HPDE6-E6E7 (cell line): ENCODE results near the gene MARF1.
"Not testable (repeated sequence)": the region's sequence is repeated elsewhere in the genome, so short reads cannot be mapped to it uniquely, and the experiment has no call there.

Source experiments
- DNase-seq: peaks from one replicate; pipeline ENCODE4 v3.0.0; 2011; ENCODE audit warnings: missing footprints; ENCODE audit errors: extremely low spot score

MARF1 gene

GRCh38 chr16:15654591-15654990 lies 11.6 kb upstream of the MARF1 start:
- DNase-seq = no peak

GRCh38 chr16:15653227-15653626 lies 10.3 kb upstream of the MARF1 start:
- no peak for DNase-seq

DNA sequence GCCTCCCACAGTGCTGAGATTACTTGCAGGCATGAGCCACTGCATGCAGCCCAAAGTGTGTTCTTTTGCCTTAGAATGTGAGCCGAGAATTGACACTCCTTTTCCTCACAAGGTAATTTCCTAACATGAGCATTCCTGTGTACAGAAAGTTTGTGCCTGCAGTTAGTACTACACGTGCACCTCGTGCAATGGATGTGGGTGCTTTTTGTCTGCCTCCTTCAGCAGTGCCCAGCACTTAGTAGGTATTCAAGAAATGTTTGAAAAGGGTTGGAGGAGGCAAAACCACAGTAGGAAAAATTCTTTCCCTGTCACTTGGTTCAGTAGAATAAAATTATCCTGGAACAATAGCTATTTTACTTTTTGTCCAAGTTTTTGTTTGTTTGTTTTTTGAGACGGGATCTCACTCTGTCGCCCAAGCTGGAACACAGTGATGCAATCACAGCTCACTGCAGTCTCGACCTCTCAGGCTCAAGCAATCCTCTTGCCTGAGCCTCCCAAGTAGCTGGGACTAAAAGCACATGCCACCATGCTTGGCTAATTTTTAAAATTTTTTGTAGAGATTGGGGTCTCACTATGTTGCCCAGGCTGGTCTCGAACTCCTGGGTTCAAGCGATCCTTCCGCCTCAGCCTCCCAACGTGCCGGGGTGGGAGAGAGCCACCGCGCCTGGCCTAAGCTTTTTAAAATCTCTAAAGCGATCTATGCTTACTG lies 9.5 kb upstream of the MARF1 start:
- no peak for DNase-seq

DNA sequence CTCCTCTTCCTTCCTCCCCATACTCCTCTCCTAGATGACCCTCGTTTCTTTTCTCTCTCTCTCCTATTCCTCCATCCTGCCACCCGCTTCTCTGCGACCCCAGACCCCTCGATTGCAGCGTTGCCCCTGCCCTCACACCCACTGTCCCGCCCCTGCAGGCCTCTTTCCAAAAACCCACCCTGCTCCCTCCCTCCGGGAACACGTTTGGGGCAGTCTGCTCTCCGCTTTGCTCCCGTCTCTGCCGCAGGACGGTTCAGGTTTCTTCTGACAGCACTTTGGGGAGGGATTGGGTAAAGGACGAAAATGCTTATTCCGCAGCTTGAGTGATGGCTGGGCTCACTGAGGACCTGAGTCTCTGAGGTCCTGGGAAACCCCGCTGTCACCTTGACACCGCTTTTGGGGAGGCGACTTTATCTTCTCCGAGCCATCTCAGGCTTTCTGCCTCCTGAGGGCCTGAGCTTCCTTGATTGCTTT lies 7.8 kb upstream of the MARF1 start:
- DNase-seq = no peak

- DNase-seq = peak; percentile 89
These were observed 7.2 kb upstream of the MARF1 start, which contains the start of gene NDE1 for GRCh38 chr16:15650019-15650697. TSS of gene NDE1 (plus strand) at chr16:15650245. CDS start at chr16:15664779, 14,534 bp downstream.

DNA sequence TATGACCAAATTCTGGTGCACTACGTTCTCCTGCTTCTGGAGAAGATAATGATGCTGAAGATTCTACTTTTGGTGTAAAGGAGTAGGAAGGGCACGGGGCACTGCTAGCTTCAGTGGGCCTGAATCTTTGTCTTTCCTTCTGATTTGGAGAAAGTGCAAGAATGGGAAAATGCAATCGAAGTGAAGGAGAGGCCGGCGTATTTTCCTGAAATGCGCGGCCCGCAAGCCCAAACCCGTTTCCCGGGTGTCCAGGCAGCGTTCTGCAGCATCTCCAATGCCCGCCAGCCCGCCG lies 6.7 kb upstream of the MARF1 start:
- no peak for DNase-seq

- DNase-seq = not testable (repeated sequence)
These were observed 6.4 kb upstream of the MARF1 start for GRCh38 chr16:15649311-15649710.

GRCh38 chr16:15648135-15648730 lies 5.3 kb upstream of the MARF1 start:
- DNase-seq = no peak

DNA sequence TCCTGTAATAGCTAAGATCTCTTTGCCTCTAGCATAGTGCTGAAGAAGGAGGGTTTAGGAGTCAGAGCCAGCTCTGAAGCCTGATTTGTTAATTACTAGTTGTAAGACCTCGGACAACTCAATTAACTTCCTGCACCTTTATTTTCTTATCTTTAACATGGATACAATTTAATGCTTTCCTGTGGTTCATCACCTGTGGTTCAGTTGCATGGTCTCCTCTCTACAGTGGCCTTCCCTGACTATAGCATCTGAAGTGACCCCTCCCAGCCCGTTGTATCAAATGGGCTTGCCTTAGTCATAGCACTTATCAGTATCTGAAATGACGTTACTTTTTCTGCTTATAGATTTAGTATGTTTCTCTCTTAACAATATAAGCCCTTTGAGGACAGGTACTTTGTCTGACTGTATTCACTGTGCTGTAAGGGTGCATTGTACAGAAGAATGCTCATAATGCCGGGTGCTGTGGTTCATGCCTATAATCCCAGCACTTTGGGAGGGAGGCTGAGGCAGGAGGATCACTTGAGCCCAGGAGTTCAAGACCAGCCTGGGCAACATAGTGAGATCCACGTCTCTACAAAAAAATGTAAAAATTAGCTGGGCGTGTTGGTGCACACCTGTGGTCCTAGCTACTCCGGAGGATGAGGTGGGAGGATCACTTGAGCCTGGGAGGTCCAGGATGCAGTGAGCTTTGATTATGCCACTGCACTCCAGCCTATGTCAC lies 4.5 kb upstream of the MARF1 start:
- no peak for DNase-seq

- not testable (repeated sequence) for DNase-seq
These were observed 3.8 kb upstream of the MARF1 start for GRCh38 chr16:15646557-15647293.

- not testable (repeated sequence) for DNase-seq
These were observed 2.1 kb upstream of the MARF1 start for GRCh38 chr16:15644962-15645465.

DNA sequence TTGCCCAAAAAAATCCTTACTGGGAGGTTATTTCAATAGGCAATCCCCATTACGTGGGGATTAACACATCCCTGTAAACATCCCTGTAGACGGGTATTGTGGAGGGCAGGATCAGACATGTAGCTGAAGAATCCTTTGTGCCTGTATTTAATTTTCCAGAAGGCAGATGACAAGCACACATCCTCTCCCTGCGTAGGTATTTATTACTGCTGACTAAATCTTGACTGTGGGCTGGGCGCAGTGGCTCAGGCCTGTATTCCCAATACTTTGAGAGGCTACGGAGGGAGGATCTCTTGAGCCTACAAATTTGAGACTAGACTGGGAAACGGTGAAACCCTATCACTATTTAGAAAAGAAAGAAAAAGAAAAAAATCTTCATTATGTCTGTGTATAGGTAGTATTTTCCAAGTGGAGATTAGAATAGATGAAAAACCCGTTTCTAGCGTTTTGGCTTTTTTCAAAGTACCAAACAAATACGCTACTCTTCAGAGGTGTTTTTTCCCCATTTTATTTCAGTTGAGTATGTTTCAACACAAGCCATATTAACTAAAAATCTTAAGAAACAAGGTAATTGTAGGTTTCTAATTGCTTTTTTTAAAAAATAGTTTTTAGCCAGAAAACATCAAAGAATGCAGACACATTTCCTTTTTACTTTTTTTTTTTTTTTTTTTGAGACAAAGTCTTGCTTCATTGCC lies 1.5 kb upstream of the MARF1 start:
- DNase-seq = peak; percentile 80

DNA sequence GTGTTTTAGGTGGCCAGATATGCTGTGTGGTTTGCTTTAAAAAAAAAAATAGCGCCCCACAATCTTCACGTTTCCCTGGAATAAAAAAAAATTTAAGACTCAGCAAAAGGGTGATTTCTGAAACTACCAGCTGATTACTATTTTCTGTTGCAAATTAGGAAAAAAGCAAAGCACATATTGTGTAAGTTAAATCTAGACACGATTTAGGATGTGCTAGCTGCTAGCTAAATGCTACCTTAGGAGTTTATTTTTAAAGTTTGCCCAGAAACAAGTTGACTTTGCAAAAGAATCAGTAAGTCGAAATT lies 944 bp upstream of the MARF1 start:
- DNase-seq = no peak

DNA sequence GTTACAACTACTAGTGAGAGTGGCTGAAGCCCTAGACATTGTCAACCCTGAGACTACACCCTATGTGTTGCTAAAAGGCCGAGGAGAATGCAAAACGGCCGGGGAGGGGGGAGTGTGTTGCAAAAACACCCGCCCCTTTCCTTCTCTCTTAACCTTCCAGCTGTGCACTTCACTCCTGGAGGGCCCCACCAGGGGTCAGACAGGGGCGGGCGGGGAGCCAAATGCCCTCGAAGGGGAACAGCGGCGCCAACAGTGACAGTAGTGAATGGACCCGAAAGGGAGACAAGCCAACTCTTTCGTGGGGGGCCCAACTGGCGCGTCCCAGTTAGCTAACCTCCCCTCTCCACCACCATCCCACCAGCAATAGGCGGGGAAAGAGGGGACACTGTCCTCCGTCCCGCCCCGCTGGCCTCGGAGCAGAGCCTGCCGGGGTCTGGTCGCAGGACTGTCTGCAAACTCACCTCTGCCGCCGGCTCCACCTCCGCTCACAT lies 352 bp downstream of the MARF1 start:
- DNase-seq = peak; percentile 51

DNA sequence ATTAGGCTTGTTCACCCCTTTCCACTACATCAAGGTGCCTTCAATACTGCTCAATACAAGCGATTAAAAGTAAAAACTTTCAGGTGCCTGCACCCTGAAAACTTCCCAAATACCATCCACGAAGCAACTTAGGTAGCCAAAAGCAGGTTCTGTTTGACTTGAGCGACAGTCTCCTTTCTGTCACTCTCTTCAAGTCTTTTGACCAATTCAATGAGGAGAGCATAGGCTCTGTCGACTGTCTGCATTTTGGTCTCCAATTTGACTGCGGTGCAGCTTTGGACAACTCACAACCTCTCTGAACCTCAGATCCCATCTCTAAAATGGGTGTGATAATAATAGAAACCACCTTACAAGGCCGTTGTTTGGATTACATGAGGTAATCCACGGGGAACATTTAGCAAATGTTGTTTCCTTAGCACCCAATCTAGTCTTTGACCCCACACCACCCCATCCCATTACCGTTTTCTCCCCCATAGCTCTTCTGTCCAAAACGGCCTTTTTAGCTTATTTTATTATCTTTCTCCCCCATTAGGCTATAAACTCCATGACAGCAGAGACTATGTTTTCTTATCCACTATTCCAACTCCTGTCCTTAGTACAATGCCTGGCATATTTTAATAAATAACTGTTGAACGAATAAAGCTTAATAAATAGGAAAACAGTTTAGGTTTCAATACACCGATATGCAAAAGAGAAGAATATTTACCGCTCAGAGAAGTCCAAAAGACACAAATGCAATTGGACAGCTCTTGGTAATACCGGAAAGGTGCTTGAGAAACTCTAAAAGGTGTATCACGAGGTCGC lies 999 bp downstream of the MARF1 start:
- DNase-seq = no peak

DNA sequence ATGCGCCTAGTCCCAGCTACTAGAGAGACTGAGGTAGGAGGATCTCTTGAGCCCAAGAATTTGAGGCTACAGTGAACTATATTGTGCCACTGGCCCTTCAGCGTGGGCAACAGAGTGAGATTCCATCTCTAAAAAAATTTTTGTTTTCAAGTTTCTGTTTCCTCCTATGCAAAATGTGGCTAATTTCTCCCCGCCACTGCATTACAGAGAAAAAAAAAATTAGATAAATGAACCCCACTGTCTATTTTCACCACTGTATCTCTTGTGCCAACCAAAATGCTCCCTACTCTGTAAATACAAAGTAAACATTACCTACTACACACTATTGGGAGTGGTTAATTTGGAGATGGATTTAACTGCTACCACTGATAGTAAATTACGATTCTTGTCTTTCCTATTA lies 2.0 kb downstream of the MARF1 start:
- DNase-seq = no peak

GRCh38 chr16:15639061-15639568 lies 3.8 kb downstream of the MARF1 start:
- no peak for DNase-seq

- DNase-seq = no peak
These were observed 6.5 kb downstream of the MARF1 start for GRCh38 chr16:15636392-15636873.

GRCh38 chr16:15635926-15636325 lies 7.0 kb downstream of the MARF1 start:
- DNase-seq = no peak
